NCI-H1092 treated with DMSO at 0.1 percent for 48 hours (cell line): ENCODE results near the gene PCDHB6.
"Not testable (repeated sequence)": the region's sequence is repeated elsewhere in the genome, so short reads cannot be mapped to it uniquely, and the experiment has no call there.

ENCODE experiments used
- DNase-seq: peaks from one replicate; lab custom pipeline; 2025; lab: John Stamatoyannopoulos, UW

PCDHB6 gene

GRCh38 chr5:141149812-141150211 lies at the start of gene PCDHB6:
Gene PCDHB6 (plus strand): TSS chr5:141150057. CDS start chr5:141150258, 201 bp downstream.
- DNase-seq = no peak

- no peak for DNase-seq
These were observed 49.5 kb upstream of the PCDHB6 start, which contains the start of gene PCDHB3 for GRCh38 chr5:141100243-141100805. Gene PCDHB3 (plus strand): TSS chr5:141100473. CDS start chr5:141100650, 177 bp downstream.

- no peak for DNase-seq
These were observed 48.8 kb upstream of the PCDHB6 start for GRCh38 chr5:141101059-141101458.

GRCh38 chr5:141102070-141102469 lies 47.8 kb upstream of the PCDHB6 start:
- DNase-seq = not testable (repeated sequence)

- not testable (repeated sequence) for DNase-seq
These were observed 47.4 kb upstream of the PCDHB6 start for GRCh38 chr5:141102471-141102870.

GRCh38 chr5:141105350-141105749 lies 44.5 kb upstream of the PCDHB6 start:
- no peak for DNase-seq

- no peak for DNase-seq
These were observed 30.6 kb upstream of the PCDHB6 start for GRCh38 chr5:141119250-141119649.

- DNase-seq = no peak
These were observed 28.3 kb upstream of the PCDHB6 start, which contains the start of gene PCDHB4 for GRCh38 chr5:141121563-141121962. Gene PCDHB4 (plus strand): TSS chr5:141121818. CDS start chr5:141121999, 181 bp downstream.

GRCh38 chr5:141121985-141122384 lies 27.9 kb upstream of the PCDHB6 start:
- DNase-seq = no peak

- not testable (repeated sequence) for DNase-seq
These were observed 26.3 kb upstream of the PCDHB6 start for GRCh38 chr5:141123396-141124135.

- no peak for DNase-seq
These were observed 22.6 kb upstream of the PCDHB6 start for GRCh38 chr5:141127305-141127704.

- no peak for DNase-seq
These were observed 14.7 kb upstream of the PCDHB6 start, which contains the start of gene PCDHB5 for GRCh38 chr5:141135030-141135717. Gene PCDHB5 (plus strand): TSS chr5:141135206. CDS start chr5:141135435, 229 bp downstream.

- DNase-seq = no peak
These were observed 14.1 kb upstream of the PCDHB6 start for GRCh38 chr5:141135718-141136266.

- DNase-seq = not testable (repeated sequence)
These were observed 12.5 kb upstream of the PCDHB6 start for GRCh38 chr5:141137346-141137745.

- no peak for DNase-seq
These were observed 551 bp downstream of the PCDHB6 start for GRCh38 chr5:141150224-141150992.

- DNase-seq = no peak
These were observed 1.1 kb downstream of the PCDHB6 start for GRCh38 chr5:141150993-141151325.

GRCh38 chr5:141151632-141152031 lies 1.8 kb downstream of the PCDHB6 start:
- DNase-seq = not testable (repeated sequence)

GRCh38 chr5:141152096-141152495 lies 2.2 kb downstream of the PCDHB6 start:
- DNase-seq = not testable (repeated sequence)

GRCh38 chr5:141155540-141156374 lies 5.9 kb downstream of the PCDHB6 start:
- no peak for DNase-seq

- DNase-seq = not testable (repeated sequence)
These were observed 7.5 kb downstream of the PCDHB6 start for GRCh38 chr5:141157356-141157755.

- not testable (repeated sequence) for DNase-seq
These were observed 8.0 kb downstream of the PCDHB6 start for GRCh38 chr5:141157901-141158300.
